CD4-positive, alpha-beta T cell treated with Interleukin-15 for 1 hour (primary cell): ENCODE data around the gene CCDC187.
"Not testable (repeated sequence)": the region's sequence is repeated elsewhere in the genome, so short reads cannot be mapped to it uniquely, and the experiment has no call there.

Source experiments
- DNase-seq: peaks from one replicate; pipeline ENCODE4 v3.0.0-alpha.2; 2020

CCDC187 gene

DNA sequence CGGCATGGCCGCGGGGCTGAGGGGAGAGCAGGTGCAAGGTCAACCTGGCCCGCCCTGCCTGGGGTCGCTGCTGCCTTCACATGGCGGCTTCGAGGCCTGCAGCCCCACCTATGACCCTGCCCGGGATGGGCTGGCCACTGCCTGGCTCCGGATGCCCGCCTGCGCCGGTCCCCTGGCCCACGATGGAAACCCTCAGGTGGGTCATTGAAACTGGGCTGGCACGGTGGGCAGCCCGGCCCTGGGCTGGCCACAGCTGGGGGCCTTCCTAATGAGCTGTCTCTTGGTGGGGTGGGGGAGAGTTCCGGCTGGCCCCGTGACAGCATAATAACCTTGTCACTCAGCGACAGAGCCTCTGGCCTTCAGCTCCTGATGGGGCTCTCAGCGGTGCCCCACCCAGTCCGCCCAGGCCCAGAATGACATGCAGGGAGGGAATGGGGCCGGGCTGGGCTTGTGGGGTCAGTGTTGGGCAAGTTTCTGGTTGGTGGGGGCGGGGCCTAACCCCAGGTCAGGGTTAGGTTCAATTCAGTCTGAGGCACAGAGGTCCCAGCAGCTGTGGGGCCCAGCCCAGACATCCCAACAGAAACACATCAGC, at the start of gene CCDC187:
TSS of gene CCDC187 (minus strand) at position 270 of the 592 bp plus-strand sequence. CDS start at position 6, 264 bp downstream.
- DNase-seq = no peak

DNA sequence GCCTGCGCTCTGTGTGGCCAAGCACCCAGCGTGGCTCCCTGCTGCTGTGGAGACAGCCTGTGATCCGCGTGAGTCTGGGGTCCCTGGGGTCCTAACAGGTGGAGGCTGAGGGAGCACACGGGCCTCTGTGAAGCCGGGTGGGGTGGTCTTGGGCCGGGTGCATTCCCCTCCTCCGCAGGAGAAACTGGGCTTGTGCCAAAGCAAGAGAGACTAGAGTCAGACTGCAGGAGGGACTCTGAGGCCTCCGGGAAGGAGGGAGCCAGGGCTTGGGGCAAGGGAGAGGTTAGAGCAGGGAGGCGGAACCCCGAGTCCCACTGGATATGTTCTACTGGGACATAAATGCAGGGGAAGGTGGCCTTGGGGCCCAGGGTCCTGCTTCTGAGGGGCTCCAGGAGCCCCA, 49.2 kb upstream of the CCDC187 start:
- no peak for DNase-seq

DNA sequence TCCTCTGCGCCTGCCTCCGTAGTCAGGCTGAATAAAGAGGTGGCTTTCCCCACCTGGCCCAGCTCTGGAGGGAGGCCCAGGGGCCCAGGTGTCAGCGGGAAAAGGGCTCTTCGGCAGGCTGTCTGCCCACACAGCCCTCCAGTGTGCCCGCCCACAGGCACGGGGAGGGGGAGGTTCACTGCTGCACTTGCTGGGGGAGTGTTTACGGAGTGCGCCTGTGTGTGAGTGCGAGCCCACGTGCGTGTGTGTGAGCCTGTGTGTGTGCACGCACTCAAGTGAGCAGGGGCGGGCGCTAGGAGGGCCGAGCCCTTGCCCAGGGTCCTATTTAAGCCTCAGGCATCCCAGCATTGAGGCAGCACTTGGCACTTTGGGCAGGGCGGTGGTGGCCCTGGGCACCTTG, 48.8 kb upstream of the CCDC187 start:
- no peak for DNase-seq

DNA sequence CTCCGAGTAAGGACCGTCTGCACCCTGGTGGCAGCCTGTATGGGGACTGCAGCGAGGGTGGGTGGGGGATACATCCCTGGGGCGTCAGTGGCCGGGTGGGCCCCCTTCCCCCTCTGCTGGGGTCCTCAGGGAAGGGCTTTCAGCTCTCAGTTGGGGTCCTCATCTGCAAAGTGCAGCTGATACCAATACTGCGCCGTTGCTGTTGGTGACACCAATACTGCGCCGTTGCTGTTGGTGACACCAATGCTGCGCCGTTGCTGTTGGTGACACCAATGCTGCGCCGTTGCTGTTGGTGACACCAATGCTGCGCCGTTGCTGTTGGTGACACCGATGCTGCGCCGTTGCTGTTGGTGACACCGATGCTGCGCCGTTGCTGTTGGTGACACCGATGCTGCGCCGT, 48.0 kb upstream of the CCDC187 start:
- DNase-seq = not testable (repeated sequence)

DNA sequence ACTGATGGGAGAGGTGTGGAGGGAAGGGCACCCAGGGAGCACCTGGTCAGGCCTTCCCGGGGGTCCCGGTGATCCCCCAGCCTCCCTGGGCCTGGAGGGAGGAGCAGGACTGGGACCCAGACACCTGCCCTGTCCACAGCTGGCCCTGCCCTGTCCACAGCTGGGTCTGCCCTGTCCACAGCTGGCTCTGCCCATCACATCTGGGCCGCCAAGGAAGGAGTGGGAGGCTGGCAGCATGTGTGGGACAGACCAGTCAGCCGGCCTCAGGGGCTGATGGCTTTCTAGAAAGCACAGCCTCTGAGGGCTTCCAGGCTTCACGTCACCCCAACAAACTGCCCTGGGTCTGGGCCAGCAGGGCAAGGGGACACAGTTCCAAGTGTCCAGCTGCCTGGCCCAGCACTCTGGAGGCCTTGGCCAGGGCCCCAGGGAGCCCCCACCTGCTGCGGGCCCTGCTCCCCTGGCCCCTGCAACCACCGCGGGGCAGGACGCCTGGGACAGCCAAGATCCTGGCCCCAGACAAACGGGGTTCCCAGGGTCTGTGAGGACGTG, 47.4 kb upstream of the CCDC187 start:
- no peak for DNase-seq

DNA sequence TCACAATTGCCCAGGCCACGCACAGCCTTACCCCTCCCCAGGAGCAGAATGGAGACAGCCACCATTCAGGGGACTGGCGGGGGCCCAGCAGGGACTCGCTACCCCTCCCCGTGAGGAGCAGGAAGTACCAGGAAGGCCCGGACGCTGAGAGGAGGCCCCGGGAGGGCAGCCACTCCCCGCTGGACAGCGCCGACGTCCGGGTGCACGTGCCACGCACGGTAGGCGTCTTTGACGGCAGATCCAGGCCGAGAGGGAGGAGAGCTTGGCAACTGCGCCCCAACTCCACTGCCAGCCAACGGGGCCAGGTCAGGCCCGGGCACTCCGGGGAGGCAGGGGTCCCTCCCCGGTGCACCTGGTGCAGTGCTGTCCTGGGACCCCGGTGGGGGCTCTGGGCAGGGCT, 45.7 kb upstream of the CCDC187 start:
- DNase-seq = no peak

DNA sequence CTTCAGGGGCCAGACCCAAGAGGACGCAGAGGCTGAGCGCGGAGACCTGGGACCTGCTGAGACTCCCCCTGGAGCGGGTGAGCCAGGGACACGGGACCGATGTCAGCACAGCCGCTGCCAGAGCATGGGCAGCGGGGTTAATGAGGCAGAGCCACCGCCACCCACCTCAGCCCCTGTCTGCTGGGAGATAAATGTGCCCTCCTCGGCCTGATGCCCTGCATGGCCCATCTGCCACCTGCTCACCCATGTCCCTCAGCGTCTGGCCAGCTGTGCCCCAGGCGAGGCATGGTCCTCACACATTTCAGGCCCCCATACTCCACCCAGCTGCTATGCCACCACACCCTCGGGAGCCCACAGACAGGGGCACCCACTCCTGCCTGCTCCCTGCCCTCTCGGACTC, 44.8 kb upstream of the CCDC187 start:
- DNase-seq = no peak

DNA sequence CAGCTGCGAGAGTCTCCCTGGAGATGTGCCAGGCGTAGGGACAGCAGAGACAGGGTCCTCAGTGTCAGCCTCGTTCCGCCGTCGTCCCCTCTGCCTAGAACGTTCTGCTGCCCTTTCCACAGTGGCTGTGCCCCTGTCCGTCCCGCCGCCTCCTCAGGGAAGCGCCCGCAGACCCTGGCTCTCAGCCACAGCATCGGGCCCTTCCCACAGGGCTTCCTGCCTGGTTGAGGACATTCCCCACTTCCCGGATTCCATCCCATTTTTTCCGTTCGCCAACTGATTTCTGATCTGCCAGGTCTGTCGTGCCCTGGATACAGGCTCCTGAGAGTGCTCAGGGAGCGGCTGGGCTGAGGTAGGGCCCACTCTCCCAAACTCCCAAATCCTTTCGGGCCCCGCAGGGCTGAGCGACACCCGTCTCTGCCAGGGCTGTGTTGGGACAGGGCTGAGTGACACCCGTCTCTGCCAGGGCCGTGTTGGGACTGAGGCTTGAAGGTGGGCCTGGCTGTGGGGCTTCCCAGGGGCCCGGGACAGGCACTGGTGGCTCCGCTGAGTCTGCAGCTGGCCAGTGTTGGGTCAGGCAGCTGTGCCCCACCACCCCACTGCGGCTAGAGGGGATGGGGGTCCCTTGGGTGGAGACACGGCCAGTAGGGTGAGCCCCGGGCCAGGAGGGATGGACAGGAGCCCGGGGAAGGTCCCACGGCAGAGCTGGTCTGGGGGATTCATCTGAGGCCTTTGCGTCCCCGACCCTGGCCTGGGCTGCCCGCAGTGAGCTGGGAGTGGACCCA, 43.8 kb upstream of the CCDC187 start:
- DNase-seq = no peak

DNA sequence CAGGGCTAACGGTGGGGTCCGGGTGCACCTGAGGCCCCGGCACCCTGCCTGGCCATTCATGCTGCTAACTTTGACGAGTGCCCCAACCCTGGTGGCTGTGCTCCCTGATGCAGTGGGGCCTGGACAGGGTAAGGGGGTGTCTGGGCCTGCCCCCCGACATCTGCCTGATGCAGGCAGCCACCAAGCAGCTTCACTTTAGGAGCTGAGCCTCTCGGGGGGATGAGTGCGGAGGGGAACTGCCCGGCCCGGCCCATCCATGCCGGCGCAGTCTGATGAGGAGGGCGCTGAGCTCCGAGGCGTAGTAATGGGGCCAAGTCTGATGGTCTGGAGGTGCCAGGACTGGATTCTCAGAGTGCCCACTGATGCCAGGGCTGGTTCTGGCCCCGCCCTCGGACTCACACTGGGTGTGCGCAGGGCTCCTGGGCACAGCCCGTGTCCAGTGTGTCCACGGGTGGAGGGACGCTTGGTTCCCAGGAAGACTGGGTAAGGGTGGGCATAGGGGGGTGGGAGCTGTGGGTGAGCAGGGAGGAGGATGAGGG, 43.1 kb upstream of the CCDC187 start:
- DNase-seq = no peak

DNA sequence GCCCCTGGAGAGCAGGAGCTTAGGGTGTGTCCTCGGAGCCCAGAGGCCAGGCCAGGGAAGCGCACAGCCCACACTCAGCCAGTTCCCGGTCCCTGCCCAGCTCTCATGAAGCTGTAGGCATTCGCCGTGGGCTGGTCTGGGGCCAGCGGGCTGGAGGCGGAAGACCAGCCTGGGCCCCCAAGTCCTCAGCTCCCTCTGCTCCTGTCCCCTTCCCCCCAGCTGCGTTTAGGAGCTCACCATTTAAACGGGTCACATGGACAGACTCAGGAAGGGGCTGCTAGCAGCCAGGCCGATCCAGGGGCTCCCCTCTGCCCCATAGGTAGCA, 42.2 kb upstream of the CCDC187 start:
- DNase-seq = no peak

DNA sequence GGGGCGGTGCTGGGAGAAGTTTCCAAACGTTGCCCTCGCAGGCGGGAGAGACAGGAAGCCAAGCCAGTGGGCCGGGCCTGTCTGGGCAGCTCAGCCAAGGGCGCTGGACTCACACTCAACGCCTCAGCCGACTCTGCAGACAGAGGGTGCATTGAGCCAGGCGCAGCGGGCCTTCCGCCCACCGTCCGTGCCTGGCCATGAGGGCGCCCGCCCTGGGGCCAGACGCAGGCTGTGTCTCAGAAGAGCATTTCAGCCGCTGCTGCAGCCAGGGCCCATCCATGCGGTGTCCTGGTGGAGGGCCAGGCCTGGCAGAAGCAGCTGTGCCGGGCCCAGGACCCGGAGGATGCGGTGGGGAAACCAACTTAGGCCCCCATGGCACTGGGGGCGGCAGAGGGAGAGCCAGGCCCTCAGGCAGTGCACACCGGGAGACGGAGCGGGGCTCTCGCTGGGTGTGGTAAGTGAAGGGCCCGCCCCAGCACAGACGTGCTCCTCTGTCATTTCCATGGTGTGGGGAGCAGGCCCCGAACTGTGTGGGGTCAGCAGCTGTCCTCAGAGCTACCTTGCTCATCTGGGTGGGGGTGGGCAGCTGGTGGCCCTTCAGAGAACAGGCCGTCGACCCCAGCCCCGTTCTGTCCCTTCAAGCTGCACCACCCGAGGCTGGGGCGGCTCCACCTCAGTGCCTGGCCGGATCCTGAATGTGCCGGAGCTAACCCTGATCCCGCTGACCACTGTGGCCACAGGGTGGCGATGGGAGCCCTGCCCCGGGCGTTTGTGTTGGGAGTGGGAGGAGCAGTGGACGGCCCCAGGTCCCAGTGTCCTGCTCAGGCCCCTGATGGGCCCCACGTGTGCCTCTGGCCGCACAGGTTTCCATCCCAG, 41.6 kb upstream of the CCDC187 start:
- DNase-seq = no peak

DNA sequence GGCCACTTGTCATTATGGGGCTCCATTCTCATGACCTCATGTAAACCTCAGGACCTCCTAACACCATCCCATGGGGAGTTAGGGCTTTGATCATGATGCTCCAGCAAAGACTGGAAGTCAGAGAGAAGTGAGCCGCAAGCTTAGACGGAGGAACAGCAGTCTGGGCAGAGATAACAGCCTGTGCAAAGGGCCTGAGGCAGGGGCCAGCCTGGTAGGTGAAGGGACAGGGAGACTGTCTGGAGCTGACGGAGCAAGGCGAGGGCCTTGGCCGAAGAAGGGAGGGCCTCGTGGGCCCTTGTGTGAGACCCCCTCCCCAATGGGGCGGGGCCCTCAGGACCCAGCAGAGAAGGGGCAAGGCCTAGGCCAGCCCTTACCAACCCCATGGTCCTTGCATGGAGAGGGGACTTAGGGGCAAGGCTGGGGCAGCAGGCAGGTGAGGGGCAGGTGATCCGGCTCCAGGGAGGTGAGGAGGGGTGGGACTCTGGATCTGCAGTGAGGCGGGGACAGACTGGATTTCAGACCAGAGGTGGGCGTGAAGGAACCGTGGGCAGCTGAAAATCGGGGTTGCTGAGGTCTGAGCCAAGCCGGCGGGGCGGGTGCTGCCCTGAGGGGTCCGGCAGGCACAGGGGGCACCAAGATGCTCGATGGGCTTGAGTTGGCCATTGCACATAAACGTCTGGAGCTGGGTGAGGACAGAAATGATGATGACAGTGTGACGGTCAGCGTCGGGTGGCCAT, 40.8 kb upstream of the CCDC187 start:
- DNase-seq = no peak

DNA sequence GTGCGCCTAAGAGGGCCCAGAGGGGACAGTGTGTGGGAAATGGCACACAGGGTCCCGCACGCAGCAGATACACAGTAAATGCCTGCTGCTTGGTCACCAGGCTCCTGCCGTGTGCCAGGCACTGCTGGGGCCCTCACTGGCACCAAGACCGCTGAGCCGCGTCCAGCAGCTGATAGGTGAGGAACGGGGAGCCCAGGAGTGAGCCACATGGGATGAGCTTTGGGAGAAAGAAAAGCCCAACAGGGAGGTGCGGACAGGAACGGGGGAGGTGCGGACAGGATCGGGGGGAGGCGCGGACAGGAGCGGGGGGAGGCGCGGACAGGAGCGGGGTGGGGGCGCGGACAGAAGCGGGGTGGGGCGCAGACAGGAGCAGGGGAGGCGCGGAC, 40.0 kb upstream of the CCDC187 start:
- no peak for DNase-seq

DNA sequence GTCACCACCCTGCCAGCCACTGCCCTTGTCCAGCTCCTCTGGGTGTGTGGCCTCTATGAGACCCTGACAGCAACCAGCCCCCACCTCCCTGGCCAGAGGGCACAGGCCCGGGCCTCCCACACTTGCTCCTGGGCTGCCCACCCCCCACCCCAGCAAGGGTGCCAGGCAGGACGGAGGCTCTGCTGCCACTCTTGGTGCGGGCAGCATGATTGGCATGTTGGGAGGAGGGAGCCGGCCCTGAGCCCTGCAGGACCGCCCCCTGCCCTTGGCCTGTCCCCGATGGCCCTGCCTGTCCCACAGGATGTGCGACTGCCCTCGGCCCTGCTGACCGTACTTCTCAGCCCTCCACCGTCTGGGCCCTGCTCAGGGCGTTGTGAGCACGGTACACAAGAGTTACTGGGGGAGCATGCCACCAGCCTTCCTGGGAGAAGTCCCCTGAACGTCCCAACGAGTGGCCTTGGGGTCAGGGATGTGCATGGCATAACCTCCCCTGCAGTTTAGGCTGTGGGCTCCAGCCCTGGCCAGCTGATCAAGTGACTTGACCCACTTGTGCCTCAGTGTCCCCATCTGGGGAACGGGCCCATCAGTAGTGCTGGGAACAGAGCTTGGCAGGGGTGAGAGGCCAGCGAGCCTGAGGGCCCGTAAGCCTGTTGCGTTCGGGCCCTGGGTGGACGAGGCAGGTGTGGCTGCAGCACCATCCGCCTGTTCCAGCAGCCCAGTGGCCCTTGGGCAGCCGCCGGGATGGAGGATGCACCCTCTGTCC, 39.4 kb upstream of the CCDC187 start:
- no peak for DNase-seq

DNA sequence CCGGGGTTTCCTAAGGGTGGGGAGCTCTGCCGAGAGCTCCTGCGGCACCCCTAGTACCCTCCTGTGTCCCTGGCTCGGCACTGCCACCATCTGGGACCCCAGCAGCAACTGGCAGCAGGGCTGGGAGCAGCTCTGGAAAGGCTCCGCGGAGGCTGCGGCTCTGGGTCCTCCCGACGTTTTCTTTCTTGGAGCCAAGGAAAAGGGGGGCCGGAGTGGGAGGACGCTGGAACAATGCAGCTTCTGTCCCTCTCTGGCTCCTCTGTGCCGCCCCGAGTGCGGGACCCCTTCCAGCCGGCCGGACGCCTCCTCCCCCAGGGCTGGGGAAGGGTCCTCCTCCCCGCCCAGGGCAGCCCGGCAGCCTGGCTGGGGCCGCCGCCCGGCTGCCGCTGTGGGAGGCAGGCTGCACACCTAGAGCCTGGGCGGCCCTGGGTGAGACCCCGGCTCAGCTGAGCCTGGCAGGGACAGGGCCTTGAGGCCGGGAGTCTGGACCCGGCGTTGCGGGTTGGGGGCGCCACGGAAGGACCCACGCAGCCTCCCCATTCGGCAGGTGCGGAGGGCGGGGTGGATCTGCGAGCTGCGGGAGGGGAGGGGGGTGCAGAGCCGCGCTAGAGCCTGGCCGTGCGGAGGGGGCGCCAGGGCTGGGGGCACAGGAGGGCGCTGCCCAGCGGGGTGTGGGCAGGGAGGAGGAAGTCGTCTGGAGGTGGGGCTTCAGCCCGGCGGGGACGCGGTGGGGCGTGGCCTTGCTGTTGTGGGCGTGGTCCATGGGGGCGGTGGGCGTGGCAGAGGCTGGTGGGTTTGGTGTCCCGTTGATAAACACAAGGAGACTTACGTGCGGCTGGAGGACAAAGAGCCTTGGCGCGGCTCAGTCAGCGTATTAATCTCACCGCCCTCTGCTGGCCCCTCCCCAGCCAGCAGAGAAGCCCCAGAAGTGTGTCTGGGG, 38.6 kb upstream of the CCDC187 start:
- DNase-seq = peak; percentile 56

DNA sequence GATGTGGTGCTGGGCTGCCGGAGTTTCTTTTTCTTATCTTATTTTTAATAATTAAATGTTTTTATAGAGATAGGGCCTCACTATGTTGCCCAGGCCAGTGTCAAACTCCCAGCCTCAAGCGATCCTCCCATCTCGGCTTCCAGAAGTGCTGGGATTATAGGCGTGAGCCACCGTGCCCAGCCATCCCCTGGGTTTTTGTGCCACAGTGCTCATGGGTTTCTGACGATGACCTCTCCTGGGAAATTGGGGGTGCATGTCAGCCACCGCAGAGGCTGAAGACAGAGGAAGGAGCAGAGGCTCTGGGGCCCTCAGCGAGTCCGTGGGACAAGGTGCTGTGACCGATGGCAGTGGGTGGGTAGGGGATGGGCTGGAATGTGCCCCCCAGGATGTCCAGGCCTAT, 37.9 kb upstream of the CCDC187 start:
- no peak for DNase-seq

DNA sequence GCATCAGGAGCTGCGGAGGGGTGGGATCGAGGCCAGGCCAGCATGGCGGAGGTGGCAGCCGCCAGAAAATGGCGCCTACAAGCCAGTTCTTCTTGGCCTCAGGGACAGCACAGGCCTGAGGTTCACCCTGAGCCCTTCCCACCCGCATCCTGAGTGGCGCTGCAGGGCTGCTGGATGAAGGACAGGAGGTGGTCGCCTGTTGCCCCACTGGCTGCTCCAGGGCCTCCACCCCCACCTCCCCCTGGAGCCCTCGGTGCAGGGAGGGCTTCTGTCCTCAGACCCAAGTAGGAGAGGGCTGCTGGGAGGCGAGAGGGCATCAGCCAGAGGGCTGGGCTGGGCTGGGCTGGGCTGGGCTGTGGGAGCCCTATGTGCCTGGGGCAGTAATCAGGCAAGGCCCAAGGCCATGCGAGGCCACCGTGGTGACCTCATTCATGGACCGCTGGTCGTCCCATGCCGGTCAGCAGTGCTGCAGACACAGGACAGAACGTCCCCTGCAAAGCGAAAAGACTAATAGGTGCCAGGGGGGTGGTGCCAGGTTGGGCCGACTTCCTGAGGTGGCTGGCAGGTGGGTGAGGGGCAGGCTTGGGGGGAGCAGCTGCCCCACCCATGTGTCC, 37.3 kb upstream of the CCDC187 start:
- no peak for DNase-seq

DNA sequence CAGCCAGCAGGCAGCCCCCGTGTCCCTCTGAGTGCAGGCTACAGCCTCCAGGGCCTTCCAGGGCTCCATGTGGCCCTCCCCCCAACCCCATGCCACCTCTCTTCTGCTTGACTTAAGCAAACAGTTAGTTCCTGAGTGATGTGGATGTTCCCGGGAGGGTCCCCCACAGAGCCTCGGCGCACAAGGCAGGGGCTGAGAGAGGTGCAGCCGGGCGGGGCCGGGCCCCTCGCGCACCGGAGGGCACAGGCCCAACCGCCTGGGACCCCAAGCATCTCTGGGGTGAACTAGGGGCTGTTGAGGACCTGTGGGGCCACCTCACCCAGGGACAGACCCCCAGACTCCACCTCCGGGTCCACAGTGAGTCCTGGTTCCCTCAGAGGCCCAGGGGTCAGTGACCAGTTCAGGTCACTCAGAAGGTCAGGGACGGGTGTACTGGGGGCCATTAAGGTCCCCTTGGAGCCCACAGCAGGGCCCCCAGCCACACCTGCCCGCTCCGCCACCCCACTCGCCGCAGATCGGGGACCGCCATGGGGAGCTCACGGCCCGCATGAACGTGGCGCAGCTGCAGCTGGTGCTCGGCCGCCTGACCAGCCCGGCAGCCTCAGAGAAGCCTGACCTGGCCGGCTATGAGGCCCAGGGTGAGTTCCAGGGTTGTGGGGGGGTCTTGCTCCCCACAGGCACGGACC, 36.6 kb upstream of the CCDC187 start:
- no peak for DNase-seq

DNA sequence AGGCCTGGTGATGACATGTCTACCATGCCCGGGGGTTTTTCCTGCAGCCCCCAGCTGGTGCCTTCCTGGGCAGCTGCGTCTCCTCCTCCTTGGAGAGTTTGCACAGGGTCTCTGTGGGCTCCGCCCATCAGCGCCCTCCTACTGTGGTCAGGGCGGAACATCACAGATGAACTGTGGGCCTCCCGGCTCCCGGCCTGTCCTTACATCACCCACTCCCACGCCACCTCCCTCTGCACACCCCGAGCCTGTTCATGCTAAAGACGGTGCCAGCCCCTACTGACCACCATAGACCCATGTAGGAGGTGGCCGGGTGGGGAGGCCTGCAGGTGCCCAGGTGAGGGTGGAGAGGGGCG, 36.0 kb upstream of the CCDC187 start:
- no peak for DNase-seq
